Stomach (tissue), 9 donors: ENCODE data around the gene ITGB5. TPM values are rescaled to one million over a fixed set of nuclear protein-coding genes. Genes with fewer than 3 reads are reported as not detected.

Experiments used
- DNase-seq, 2 donors: peaks; one replicate each; pipeline versions ENCODE4 v3.0.0 to v3.0.0-alpha.2; 2013 to 2019
- H3K27ac ChIP-seq, 5 donors: fragments of 200-600 bp in 4 of 5; sonication (generic) in 4 of 5; one replicate each; pipeline ENCODE4 v1.5.1; 2013 to 2019; ENCODE audit warnings: mild to moderate bottlenecking in 1 of 5, moderate library complexity in 1 of 5
- H3K27me3 ChIP-seq, 3 donors: fragments of 200-600 bp; sonication (generic); one replicate each; pipeline ENCODE4 v1.5.1; 2017 to 2019; ENCODE audit warnings: mixed run types in 1 of 3
- H3K36me3 ChIP-seq, 4 donors: fragments of 200-600 bp; sonication (generic); 1 replicate in 3 of 4; 2 replicates in 1 of 4; pipeline ENCODE4 v1.5.1; 2016 to 2019
- H3K4me1 ChIP-seq, 4 donors: fragments of 200-600 bp; sonication (generic); one replicate each; pipeline ENCODE4 v1.5.1; 2016 to 2019
- H3K4me3 ChIP-seq, 4 donors: fragments of 200-600 bp; sonication (generic) in 3 of 4; one replicate each; pipeline ENCODE4 v1.5.1; 2016 to 2019; ENCODE audit warnings: mild to moderate bottlenecking in 1 of 4
- H3K9me3 ChIP-seq, 4 donors: fragments of 200-600 bp; sonication (generic); one replicate each; pipeline ENCODE4 v1.5.1; 2016 to 2019
- CTCF ChIP-seq, 7 experiments: fragments of 450-650 bp in 4 of 7; fragments of 200-600 bp in 3 of 7; sonication (generic) in 3 of 7; IDR thresholded peaks; one replicate each; pipeline ENCODE4 v1.5.1; 2016 to 2019; ENCODE audit warnings: antibody characterized with exemption in 7 of 7, control low read depth in 2 of 7, mild to moderate bottlenecking in 1 of 7
- EP300 ChIP-seq: sonication (generic); formaldehyde crosslinking; IDR thresholded peaks from one replicate; pipeline ENCODE4 v1.6.1; 2017; ENCODE audit warnings: antibody characterized with exemption
- POLR2A ChIP-seq, 4 donors: fragments of 450-650 bp; IDR thresholded peaks; one replicate each; pipeline ENCODE4 v1.6.1; 2016; ENCODE audit warnings: antibody characterized with exemption in 4 of 4, control low read depth in 2 of 4, mild to moderate bottlenecking in 1 of 4, moderate library complexity in 1 of 4
- POLR2AphosphoS5 ChIP-seq, 3 donors: sonication (generic); formaldehyde crosslinking; IDR thresholded peaks; one replicate each; pipeline ENCODE4 v1.6.1; 2016; ENCODE audit warnings: antibody characterized with exemption in 3 of 3
- WGBS, 5 donors: extraction: QIAGEN DNeasy Blood & Tissue Kit in 3 of 5; methylation state at CpG; one replicate each; pipeline versions ENCODE4 v1.1.5 to v1.1.7; 2013 to 2018; 5-methylcytosine and 5-hydroxymethylcytosine counted together
- intact Hi-C: fragments of 100-400 bp; cut with DNase I; formaldehyde crosslinking; loops from one replicate; pipeline ENCODE4 v1.15.1; 2023; ENCODE audit warnings: low total_unique reads
- polyA plus RNA-seq, 3 donors: library from polyadenylated mRNA; stranded (reverse); fragments of 200-250 nt; gene quantifications; one replicate each; pipeline ENCODE4 v1.2.3, GENCODE V29; 2013
- total RNA-seq, 5 donors: library from RNA; depleted of rRNA; stranded (reverse); fragments of >200 nt; gene quantifications; one replicate each; pipeline versions ENCODE4 v1.1.0 to v1.2.3, GENCODE V29; 2014 to 2016
- donor health status: healthy with polysubstance abuse.
- donor health status: Bipolar disorder and iron deficiency.
- donor health status: healthy.

The ITGB5 gene
- total and polyA plus RNA-seq, 8 donors, result 8.2 to 205 (median 54.1) TPM

DNA sequence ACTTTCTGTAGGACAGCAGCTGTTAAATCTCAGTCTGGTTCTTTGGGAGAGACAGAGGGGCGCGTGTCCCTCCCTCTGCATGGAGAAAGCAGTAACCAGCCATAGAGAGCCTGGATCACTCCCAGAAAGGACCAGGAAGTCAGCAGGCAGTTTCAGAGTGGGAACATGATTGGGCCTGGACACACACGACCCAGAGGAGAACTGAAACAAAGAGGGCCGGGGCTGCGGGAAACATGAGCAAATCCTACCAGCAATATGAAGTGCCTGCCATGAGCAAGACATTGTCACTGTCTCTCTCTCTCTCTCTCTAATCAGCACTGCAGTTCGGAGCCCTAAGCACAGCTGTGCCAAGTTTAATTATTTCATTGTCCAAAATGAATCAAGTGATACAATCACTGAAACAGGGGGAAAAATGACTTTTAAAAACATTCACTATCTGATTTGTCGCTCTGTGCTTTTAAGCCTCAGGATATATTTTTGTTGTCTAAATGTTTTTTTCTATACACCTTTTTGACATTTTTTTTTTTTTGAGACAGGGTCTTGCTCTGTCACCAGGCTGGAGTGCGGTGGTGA is 29.8 kb upstream of the ITGB5 start:
- peak in 1 of 2 donors; percentile 24 for DNase-seq
- H3K36me3 ChIP-seq, result peaks cover 0 to 12% (median 0%) of the 10 kb centered on the region in 4 donors

GRCh38 chr3:124915254-124915653 is 28.1 kb upstream of the ITGB5 start:
- DNase-seq, result no peak
- Histone ChIP-seq H3K36me3 (peaks cover 0 to 4% (median 0%) of the 10 kb centered on the region in 4 donors), H3K27me3 (no peaks in the 10 kb centered on the region), H3K4me3 (no peak overlapping the region), H3K27ac (no peak overlapping the region), H3K4me1 (no peaks in the 10 kb centered on the region), H3K9me3 (no peaks in the 10 kb centered on the region)
- intact Hi-C loops, result no loop called here
- TF ChIP-seq EP300 (no peak), POLR2A (IDR thresholded peaks at IDR 0.05) (no peak), CTCF (IDR thresholded peaks at IDR 0.05) (no peak)
- WGBS, 5 donors, result 87 to 99% (median 95%) methylated on average over 3 of the region's 3 CpGs

More for the DNA sequence above, 29.8 kb upstream of the ITGB5 start:
- no peak overlapping the region for H3K27ac ChIP-seq
- H3K4me1 ChIP-seq, result no peaks in the 10 kb centered on the region
- WGBS, 5 donors, result 50 to 60% (median 56%) methylated on average over 8 of the region's 8 CpGs
- intact Hi-C loops, result no loop called here
- H3K9me3 ChIP-seq, result no peaks in the 10 kb centered on the region
- H3K27me3 ChIP-seq, result no peaks in the 10 kb centered on the region
- no peak for TF ChIP-seq EP300
- TF ChIP-seq CTCF (IDR thresholded peaks at IDR 0.05), result no peak
- no peak for TF ChIP-seq POLR2A (IDR thresholded peaks at IDR 0.05)
- TF ChIP-seq POLR2AphosphoS5 (IDR thresholded peaks at IDR 0.05), result no peak
- H3K4me3 ChIP-seq, result no peak overlapping the region

- DNase-seq, result no peak
- 76 to 85% (median 81%) methylated on average over 9 of the region's 9 CpGs for WGBS, 5 donors
- Histone ChIP-seq H3K27ac (no peak overlapping the region), H3K36me3 (peaks cover 0 to 11% (median 2%) of the 10 kb centered on the region in 4 donors), H3K27me3 (no peaks in the 10 kb centered on the region), H3K4me3 (no peak overlapping the region), H3K4me1 (no peaks in the 10 kb centered on the region), H3K9me3 (no peaks in the 10 kb centered on the region)
- TF ChIP-seq EP300, result no peak
- TF ChIP-seq POLR2AphosphoS5 (IDR thresholded peaks at IDR 0.05), result no peak
- TF ChIP-seq POLR2A (IDR thresholded peaks at IDR 0.05), result no peak
- TF ChIP-seq CTCF (IDR thresholded peaks at IDR 0.05), result no peak
- intact Hi-C loops, result no loop called here
Observed at GRCh38 chr3:124907957-124908356, 20.8 kb upstream of the ITGB5 start.

GRCh38 chr3:124904835-124905492 is 17.8 kb upstream of the ITGB5 start:
- intact Hi-C loops, result no loop called here
- Histone ChIP-seq H3K4me1 (peaks cover 0 to 17% (median 3%) of the 10 kb centered on the region in 4 donors), H3K4me3 (no peak overlapping the region), H3K9me3 (no peaks in the 10 kb centered on the region), H3K27me3 (no peaks in the 10 kb centered on the region), H3K36me3 (peaks cover 0 to 7% (median 2%) of the 10 kb centered on the region in 4 donors), H3K27ac (no peak overlapping the region)
- no peak for DNase-seq
- TF ChIP-seq CTCF (IDR thresholded peaks at IDR 0.05) (no peak), POLR2AphosphoS5 (IDR thresholded peaks at IDR 0.05) (no peak), POLR2A (IDR thresholded peaks at IDR 0.05) (no peak), EP300 (no peak)
- WGBS, 5 donors, result 78 to 84% (median 81%) methylated on average over 6 of the region's 6 CpGs
